Superior temporal gyrus (tissue), 1 donor: ENCODE results near the gene RNF8.

Source experiments
- DNase-seq: peaks from one replicate; pipeline ENCODE4 v3.0.0-alpha.2; 2016; ENCODE audit errors: extremely low spot score

Gene RNF8

DNA sequence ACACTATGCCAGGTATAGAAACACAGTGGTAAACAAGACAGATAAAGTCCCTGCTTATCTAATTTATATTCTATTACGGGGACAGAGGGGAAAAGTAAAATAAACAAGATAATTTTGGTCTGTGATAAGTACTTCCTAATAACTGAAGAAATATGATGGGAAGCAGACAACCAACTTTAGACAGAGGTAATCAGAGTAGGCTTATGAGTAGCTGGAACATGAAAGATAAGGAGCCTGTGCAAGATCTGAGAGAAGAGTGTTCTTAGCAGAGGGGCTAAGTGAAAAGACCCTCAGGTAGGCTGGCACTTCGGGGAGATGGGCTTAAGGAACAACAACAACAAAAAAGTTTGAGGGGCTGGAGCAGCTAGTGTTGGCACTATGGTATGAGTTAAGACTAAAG lies 4.1 kb downstream of the RNF8 start:
- DNase-seq: no peak

DNA sequence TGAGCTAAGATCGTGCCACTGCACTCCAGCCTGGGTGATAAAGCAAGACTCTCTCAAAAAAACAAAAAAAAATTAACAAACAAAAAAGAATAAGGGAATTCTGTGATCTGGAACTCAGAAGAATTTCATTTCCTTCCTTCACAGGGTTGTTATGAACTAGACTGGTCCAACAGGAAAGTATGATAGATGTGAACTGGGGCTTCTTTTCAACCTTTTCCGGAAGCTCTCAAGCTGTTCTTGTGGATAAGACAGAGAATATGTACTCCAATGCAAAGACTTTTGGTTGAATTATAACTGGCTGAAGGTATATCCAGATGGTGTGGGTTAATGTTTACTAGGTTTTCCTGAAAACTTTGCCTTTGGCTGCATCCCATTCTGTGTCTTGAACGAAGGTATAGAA lies 5.3 kb downstream of the RNF8 start:
- DNase-seq: no peak

DNA sequence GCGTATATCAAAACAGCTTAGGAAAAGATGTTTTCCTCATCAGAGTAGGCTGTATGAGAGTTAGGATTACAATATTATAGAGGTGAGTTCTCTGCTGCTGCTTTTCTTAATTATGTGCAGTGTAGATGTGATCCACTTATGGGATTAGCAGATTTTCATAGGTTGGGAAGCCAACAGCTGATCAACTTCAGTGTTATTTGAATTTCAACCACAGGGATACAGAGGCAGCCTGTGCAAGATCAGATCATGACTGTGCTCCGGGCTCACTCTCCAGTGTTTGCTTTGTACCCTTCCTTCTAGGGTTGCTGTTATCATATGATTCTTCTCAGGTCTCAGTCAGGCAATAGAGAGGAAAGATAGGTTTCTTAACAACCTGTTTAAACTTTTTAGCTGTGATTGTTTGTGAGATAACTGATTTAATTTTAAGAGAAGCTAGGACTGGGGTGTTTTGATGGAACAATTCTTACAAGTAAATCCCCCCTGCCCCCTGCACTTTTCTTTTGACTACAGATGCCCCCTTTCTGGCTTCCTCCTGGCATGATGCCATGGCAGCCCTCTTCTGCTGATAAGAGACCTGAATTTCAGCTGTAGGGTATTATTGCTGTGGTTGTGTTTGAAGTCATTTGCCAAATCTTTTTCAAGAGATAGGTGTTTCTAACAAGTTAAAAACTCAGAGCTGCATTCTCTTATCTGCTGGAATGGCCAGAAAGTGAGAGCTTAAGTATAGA lies 8.5 kb downstream of the RNF8 start:
- no peak for DNase-seq

DNA sequence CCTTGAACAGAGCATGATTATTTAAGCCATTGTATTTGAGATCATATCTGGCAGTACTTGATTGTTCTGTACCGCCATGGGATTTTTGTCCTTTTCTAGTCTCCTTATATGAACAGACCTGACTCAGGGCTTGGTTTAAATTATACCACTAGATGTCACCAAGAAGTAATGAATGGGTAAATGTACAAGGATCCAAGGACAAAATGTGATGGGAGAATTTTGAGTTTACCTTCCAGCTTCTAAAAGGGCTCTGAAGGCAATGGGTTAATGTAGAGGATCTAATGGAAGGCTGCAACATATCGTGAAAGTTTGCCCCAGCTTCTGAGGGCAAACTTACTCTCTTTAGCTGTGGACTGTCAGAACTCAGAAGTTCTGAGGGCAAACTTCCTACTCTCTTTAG lies 12.0 kb downstream of the RNF8 start:
- DNase-seq: peak; percentile 60

DNA sequence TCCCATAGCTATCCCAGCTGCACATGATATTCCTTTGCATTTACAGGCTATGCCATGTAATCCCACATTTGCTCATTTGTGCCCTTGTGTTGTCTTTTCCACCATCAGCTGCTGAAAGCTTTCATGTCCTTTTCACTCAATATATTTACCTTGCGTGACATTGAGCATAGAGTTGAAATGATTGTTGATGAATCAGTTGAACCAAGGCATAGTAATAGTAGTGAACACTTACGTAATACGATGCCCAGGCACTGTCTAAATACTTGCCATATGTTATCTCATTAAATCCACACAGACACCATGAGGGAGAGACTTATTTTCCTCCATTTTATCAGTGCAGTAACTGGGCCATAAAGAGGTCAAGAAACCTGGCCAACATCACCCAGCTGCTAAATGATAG lies 13.1 kb downstream of the RNF8 start:
- no peak for DNase-seq

DNA sequence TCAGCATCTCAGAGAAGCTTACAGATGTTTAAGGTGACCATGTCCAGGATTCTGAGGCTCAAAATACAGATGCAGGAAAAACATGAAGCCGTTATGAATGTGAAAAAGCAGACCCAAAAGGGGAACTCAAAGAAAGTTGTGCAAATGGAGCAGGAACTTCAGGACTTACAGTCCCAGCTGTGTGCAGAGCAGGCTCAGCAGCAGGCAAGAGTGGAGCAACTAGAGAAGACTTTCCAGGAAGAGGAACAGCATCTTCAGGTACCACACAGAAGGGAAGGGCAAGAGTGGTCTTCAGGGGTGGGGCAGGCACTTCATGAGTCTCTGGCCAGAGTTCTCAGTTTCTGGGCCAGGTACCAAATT lies 15.2 kb downstream of the RNF8 start:
- DNase-seq: no peak

DNA sequence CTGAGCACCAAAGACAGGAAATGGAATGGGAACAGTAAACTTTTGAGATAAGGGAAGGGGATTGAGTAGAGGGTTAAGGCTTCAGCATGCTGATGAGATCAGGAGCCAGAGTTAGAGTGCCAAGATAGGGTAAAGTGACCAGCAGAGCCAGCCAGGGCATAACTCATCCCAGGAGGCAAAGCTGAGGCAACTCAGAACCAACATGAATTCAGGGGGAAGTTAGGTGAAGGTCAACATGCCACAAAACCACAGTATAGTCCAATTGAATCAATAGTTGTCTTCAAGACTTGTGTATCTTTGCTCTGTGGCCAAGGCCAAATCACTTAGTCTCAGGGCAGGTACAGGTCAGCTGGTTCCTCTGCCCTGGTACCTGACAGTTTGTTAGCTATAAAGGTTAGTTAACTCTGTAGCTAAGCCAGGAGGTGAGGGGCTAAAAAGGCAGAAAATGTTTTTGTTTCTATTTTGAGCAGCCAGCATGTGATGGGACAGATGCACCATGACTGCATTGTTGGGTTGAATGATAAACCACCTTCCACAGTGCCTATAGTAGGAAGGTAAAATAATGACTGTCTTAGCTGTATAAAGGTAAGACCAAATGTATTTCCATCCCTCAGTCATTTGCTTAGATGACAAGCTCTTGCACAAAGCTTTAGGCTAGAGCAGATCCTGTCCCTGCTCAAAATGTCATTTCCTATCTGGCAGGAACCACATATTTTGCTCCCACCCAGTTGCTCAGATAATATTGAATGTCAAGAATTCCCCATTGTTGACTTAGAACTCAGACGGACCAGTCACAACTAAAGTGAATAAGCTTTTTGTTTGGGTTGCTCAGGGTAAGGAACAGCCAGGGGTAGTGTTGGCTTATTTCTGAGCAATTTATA lies 15.8 kb downstream of the RNF8 start:
- peak; percentile 54 for DNase-seq

DNA sequence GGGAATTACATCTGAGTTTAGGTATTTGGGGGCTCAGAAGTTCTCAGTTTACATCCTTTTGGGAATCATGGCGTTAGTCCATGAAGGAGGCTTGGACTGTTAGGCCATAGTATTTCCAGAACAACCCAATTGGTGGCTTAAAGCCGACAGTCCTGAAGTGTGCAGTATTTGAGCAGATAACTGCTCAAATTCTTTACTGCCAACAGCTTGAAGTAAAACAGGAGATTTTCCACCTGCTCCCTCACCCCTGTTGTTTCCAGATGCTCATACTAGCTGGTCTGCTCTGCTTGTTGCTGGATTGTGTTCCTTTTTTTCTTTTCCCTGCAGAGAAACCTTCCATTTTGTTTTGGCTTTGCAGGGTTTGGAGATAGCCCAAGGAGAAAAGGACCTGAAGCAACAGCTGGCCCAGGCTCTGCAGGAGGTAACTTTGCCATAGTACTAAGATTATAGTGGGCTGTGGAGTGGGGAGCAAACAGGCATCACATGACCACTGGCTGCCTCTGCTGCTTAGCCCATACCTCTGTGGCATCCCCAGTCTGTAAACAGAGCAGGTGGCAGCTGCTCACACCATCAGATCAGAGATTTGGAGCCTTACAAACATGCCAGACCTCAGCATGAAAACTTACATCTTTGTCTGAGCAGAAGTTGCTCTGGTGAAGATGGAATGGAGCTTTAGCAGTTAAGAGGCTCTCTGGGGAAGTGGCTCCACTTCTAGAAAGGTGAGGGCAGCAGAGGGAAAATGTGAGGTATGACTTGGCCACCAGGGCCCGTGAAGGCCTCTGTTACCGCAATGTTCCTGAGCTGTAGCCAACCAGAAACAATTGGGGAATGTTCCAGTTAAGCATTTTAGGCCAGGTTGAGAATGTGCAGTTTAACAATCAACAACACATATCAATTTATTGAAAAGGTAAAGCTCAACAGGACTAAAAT lies 17.6 kb downstream of the RNF8 start:
- DNase-seq: no peak

DNA sequence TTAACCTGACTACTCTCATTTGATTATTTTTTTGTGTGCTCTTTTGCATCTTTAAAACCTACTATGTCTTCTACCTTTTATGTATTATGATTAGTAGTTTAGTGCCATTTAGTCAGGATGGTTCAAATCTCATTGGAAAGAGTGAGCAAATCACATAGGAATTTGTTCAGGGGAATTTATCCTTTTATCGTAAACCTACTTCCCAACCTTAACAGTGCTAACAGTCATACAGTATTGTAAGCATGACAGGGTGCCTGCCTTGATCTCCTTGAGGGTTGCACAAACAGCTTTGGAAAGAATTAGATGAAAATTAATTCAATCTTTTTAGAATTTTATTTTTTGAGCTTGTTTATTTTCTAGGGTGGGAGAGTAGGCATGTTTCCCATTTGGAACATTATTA lies 18.3 kb downstream of the RNF8 start:
- DNase-seq: no peak

DNA sequence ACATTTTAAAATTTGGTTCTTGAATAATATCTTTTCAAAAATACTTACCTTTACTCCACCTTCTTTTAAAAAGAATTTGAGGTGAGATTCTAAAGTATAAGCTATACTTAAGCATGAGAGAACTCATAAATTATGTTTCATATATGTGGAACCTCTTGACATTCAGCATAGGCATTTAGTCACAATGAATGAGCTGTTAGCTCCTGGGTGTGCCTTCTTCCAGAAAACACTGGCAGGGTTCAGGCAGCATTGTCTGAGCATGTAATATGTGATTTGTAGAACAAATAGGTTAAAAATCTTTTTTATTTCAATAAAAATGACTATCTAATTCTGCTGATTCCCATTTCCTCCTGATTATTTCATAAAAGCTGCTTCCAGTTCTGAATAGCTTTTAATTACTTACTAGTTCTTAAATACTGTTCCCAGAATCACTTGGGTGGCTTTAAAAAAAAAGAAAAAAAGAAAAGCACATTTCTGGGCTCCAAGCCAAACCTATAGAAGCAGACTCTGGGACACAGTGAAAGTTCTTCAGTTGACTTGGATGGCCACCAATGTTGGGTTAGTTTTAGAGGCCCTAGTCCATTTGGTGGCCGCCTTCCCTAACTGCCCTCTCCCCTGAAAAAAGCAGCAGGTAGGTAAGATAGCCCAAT lies 20.2 kb downstream of the RNF8 start:
- DNase-seq: no peak

DNA sequence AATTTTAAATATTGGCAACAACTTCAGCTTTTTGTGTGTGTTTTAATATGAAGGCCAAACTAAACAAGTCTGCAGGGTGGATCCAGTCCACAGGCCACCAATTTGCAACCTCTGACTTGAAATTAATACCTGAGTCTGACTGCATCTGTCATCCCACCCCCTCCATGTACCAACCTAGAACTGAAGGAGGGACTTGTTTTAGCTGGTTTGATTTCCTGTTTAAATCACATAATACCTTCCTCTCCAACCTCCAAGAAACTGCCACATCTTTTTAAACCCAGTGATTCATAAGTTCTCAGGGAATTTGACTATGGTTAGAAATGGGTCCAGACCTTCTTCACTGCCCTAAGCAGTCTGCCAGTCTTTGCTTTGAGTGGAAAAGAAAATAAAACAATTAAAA lies 21.6 kb downstream of the RNF8 start:
- DNase-seq: no peak

DNA sequence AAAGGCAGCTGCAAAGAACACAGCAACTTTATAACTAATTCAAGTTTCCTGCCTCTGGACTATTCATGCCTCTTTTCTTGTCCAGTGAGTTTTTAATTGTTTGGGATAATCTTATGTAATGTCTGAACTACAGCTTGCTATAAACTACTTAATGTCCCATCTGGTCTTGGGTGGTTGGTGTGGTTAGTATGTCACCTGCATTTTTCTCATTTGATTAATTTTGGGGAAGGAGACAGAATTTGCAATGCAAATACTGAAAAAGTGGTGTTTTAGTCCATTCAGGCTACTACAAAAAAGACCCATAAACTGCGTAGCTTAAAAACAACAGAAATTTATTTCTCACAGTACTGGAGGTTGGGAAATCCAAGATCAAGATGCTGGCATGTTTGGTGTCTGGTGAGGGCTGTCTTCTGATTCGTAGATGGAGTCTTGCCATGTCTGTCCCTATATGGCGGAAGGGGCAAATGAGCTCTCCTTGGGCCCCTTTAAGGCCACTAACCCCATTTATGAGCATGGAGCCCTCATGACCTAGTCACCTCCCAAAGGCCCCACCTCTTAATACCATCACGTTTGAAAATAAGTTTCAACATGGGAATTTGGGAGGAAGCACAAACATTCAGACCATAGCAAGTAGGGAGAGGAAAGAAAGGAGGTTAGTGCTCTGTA lies 22.4 kb downstream of the RNF8 start:
- no peak for DNase-seq

DNA sequence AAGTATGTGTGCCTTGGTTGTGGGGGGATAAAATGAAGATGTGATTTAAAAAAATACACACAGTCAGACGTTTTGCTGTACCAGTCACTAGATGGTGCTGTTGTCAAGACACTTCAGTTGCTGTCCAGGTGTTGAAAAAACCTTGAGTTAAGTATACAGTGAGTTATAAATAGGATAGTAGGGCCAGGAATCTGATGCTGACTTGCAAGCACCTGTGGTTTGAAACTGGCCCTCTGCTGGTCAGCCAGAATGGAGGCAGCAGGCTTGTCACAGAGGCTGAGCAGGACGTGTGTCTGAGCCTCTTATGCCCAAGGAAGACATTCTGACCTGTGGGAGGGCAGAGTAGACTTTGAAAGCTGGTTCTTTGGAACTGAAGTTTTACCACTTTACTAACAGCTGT lies 27.8 kb downstream of the RNF8 start:
- peak; percentile 52 for DNase-seq

DNA sequence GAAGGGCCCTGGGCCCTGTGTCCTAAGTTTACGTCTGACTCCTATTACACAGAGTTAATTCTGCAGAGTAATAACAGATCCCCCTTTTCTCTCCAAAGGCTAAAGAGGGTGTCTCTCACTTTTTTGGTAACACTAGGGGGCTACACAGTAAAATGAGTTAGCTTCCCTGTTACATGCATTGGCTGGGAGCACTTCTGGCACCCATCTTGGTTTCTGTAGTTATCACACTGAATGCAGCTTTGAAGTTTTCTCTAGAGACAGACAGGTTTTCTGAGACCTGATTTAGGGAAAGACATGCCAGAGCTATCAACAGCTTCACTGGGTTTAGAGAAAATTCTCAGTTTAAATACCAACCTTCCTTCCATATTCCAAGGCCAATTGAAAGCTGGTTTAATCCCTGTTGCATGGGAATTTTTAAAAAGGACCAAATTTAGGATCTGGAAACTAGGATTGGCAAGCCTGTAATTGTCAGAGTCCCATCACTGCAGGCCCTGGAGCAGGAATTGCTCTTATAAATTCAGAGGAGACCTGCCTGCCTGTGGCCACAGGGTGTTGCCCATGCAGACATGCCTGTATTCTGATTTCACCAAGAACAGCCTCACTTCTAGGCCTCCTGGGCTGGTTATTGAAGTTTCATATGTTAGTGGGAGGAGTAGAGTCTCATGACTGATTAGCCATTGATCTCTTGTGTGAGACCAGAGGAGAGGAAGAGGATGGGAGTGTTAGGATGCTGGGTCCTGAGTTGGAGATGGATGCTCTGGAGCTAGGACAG lies 29.4 kb downstream of the RNF8 start:
- no peak for DNase-seq

DNA sequence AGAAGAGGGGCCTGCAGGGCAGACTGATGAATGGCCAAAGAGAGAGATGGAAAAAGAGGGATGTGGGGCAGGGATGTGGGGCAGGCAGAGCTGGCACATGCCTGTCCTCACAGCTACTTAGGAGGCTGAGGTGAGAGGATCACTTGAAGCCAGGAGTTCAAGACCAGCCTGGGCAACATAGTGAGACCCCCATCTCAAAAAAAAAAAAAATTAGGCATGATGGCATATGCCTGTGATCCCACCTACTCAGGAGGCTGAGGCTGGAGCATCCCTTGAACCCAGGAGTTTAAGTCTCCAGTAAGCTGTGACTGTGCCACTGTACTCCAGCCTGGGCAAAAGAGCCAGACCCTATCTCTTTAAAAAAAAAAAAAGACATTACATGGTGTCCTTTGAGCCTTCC lies 34.8 kb downstream of the RNF8 start:
- no peak for DNase-seq

DNA sequence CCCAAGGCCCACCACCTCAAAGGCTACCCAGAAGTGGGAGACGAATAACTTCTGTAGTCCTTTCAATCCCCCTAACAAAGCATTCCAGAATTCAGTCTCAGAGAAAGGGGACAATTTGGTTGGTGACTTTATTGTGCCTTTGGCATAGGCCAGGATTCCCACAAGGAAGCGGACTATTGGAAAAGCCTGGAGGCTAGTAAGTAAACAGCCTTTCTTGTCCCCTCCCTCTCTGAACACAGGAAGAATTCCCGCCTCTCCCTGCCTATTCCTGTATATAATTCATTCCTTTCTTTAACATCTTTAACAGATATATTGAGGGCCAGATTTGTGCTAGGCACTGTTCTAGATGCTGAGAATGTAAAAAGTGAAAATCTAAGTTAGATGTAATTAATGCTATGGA lies 36.1 kb downstream of the RNF8 start:
- no peak for DNase-seq

DNA sequence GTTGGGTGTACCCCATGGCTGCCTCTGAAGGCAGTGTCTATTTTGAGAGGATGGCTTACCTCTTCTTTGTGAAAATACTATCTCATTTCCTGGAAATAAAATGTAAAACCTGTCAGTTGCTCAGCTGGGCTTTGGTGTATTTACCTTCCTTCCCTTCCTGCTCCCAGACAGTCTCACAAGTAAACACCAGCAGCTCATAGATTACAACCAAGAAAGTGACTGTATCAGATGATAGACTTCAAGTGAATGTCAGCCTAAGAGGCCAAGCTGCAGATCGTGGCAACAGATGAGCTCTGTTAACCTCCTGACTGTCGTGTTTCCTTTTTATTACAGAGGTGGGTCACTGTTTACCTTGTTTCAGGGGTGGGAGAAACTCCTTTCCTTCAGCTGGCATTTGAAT lies 37.3 kb downstream of the RNF8 start:
- DNase-seq: no peak

DNA sequence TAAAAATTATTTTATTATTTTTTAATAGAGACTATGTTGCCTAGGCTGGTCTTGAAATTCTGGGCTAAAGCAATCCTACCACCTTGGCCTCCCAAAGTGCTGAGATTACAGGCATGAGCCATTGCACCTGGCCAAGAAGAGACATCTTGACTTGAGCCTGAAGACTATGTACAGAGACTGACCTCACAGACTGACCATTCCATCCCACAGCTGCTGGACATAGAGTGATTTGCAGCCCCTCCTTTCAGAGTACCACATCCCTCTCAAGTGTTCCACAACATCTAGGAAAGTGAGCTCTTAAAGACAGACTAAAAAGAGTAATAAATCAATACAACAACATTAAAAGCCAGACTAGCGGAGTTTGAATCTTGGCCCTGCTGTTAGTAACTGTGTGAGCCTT lies 39.0 kb downstream of the RNF8 start:
- no peak for DNase-seq

DNA sequence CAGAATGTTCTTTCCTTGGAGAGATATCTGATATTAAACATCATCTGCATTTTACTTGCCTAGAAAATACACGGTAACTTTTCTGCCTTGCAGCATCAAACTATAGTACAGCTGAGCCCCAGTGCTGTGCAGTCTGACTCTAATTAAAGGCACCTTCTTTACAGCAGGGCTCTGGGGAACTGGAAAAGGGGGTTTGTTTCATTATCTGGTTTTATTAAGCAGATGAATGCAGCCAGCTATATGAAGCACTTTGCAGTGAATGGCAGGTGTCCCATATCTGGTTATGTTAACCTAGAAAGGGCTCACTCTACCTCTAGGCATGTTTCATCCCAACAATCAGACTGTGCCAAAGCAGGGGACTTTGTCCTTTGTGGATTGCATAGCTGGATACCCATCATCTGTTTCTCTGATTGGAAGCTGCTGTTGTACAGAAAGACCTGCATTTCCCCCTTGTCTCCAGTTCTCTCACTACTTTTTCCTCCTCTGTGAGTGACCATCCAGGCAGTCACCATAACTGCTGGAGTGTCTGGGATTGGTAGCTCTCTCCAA lies 39.7 kb downstream of the RNF8 start:
- DNase-seq: no peak

DNA sequence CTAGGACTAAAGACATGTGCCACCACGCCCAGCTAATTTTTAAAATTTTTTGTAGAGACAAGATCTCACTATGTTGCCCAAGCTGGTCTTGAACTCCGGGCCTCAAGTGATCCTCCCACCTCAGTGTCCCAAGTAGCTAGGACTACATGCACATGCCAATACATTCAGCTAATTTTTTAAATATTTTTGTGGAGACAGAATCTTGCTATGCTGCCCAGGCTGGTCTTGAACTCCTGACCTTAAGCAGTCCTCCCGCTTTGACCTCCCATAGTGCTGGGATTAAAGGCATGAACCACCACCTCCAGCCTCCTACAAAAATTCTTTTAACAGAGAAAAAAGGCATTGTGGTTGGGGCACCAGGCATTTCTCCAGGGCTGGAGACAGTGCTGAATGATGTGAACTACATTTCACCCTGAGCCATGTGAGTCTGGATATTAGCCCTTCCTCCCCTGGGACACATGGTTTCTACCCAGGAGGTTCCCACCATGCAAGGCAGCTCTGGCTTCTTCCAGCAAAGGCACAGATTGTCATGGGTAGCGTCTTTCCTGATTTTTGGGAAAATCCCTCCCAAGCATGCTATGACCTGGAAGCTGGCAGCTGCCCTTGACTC lies 42.9 kb downstream of the RNF8 start:
- DNase-seq: no peak
